Activated T-helper 1 cell treated with anti-CD3 and anti-CD28 coated beads, Interleukin-2, amount 50 U/mL, for 16 hours (primary cell): ENCODE measurements around the gene TOMM22.
A peak's percentile ranks its signal among the peaks of the same experiment; 100 is the strongest.

Source experiments
- DNase-seq, 2 donors: peaks; one replicate each; pipeline ENCODE4 v3.0.0-alpha.2; 2020; ENCODE audit warnings: low read depth in 1 of 2, low spot score in 1 of 2

Gene TOMM22

GRCh38 chr22:38696606-38697424 is 15.1 kb downstream of the TOMM22 start:
- peak in 1 of 2 donors; percentile 17 for DNase-seq

GRCh38 chr22:38697425-38698089 is 15.8 kb downstream of the TOMM22 start:
- no peak for DNase-seq

GRCh38 chr22:38698407-38699094 is 16.8 kb downstream of the TOMM22 start:
- DNase-seq: no peak

- no peak for DNase-seq
These were observed 17.4 kb downstream of the TOMM22 start for GRCh38 chr22:38699143-38699542.

- DNase-seq: no peak
These were observed 18.0 kb downstream of the TOMM22 start for GRCh38 chr22:38699784-38700183.

- no peak for DNase-seq
These were observed 18.6 kb downstream of the TOMM22 start for GRCh38 chr22:38700270-38700788.

GRCh38 chr22:38700789-38701628 is 19.3 kb downstream of the TOMM22 start, which contains the start of gene JOSD1:
JOSD1 (minus strand) TSS chr22:38700943; CDS start chr22:38699987, 956 bp downstream.
- peak; percentile 94 to 97 for DNase-seq

GRCh38 chr22:38704654-38705234 is 23.0 kb downstream of the TOMM22 start:
- no peak for DNase-seq

- DNase-seq: peak; percentile 88 to 94
These were observed 23.7 kb downstream of the TOMM22 start, which contains the start of gene GTPBP1 for GRCh38 chr22:38705235-38706100. GTPBP1 (plus strand) TSS chr22:38705944; CDS start chr22:38705956, 12 bp downstream.

- peak in 1 of 2 donors; percentile 14 for DNase-seq
These were observed 24.5 kb downstream of the TOMM22 start for GRCh38 chr22:38706101-38706900.

GRCh38 chr22:38706901-38707195 is 25.1 kb downstream of the TOMM22 start:
- no peak for DNase-seq

GRCh38 chr22:38707346-38707745 is 25.6 kb downstream of the TOMM22 start:
- no peak for DNase-seq

- DNase-seq: no peak
These were observed 26.2 kb downstream of the TOMM22 start for GRCh38 chr22:38707984-38708383.

GRCh38 chr22:38709306-38709705 is 27.5 kb downstream of the TOMM22 start:
- DNase-seq: no peak

GRCh38 chr22:38710351-38710750 is 28.6 kb downstream of the TOMM22 start:
- no peak for DNase-seq

- no peak for DNase-seq
These were observed 29.1 kb downstream of the TOMM22 start for GRCh38 chr22:38710866-38711265.

- no peak for DNase-seq
These were observed 30.9 kb downstream of the TOMM22 start for GRCh38 chr22:38712486-38713207.

GRCh38 chr22:38713921-38714320 is 32.2 kb downstream of the TOMM22 start:
- no peak for DNase-seq
